Lower leg skin (tissue), 4 donors: ENCODE data around the gene KMT2C. TPM values are rescaled to one million over a fixed set of nuclear protein-coding genes. Genes with fewer than 3 reads are reported as not detected.

Experiments used
- DNase-seq, 2 donors: peaks; one replicate each; pipeline ENCODE4 v3.0.0-alpha.2; 2019; ENCODE audit warnings: low spot score in 2 of 2
- H3K4me3 ChIP-seq: fragments of 200-600 bp; sonication (generic); 2 replicates; pipeline ENCODE4 v1.5.1; 2017; ENCODE audit warnings: mild to moderate bottlenecking, low read depth; ENCODE audit not compliant: poor library complexity, severe bottlenecking
- CTCF ChIP-seq, 3 donors: fragments of 450-650 bp; IDR thresholded peaks; one replicate each; pipeline ENCODE4 v1.5.1; 2016; ENCODE audit warnings: antibody characterized with exemption in 3 of 3, mild to moderate bottlenecking in 3 of 3, moderate library complexity in 2 of 3
- POLR2A ChIP-seq, 2 donors: fragments of 450-650 bp; IDR thresholded peaks; one replicate each; pipeline ENCODE4 v1.6.1; 2016 to 2017; ENCODE audit warnings: antibody characterized with exemption in 2 of 2, mild to moderate bottlenecking in 1 of 2, moderate library complexity in 1 of 2
- WGBS, 2 donors: methylation state at CpG; one replicate each; pipeline ENCODE4 v1.1.5; 2018; 5-methylcytosine and 5-hydroxymethylcytosine counted together
- intact Hi-C: fragments of 100-400 bp; cut with DNase I; formaldehyde crosslinking; loops from one replicate; pipeline ENCODE4 v1.15.0; 2023; ENCODE audit warnings: low total_unique reads
- total RNA-seq, 4 donors: library from RNA; depleted of rRNA; stranded (reverse); fragments of >200 nt; gene quantifications; one replicate each; pipeline ENCODE4 v1.1.0, GENCODE V29; 2016

KMT2C gene
- total RNA-seq, 4 donors from 2014 or later = 64.6 to 79.3 (median 74.7) TPM

DNA sequence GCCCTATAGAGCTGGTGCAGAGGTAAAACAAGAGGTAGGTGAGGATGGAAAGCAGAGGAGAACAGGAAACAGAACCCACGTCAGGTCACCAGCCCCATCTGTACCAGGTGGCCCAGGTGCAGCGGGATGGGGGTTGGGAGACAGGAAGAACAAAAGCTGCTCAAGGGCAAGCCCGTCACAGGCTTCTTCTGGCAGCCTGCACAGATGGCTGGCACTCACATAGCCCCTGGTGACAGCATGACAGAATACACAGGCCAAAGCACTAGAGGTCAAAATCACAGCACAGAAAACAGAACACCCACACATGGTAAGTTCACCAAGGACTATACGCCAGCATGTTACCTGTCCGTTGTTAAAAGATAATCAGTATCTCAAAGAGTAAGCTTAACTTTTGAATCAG lies 283.5 kb downstream of the KMT2C start:
- TF ChIP-seq CTCF (IDR thresholded peaks at IDR 0.05) (no peak), POLR2A (IDR thresholded peaks at IDR 0.05) (no peak)
- H3K4me3 ChIP-seq = no peak overlapping the region
- 93 to 98% methylated on average over 5 of the region's 5 CpGs for WGBS, 2 donors
- DNase-seq = no peak
- intact Hi-C loops = no loop called here

DNA sequence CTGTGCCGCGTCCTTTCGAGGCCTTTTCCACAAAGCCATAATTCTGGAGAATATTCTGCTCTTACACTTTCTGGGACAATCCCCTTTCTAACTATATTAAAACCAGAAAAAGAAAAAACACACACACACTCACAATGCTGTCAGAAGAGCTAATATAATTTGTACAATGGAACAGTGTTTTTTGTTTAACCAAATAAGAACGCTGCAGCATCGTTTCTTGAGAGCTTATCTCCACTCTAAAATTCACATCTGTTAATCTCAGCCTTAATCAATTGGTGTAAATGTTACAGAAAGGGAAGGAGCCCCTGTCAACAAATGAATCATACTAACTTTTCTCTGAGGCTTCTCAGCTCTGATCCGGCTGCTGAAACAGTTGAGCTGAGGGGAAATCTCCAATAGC lies 286.4 kb downstream of the KMT2C start:
- intact Hi-C loops = no loop called here
- no peak for DNase-seq

DNA sequence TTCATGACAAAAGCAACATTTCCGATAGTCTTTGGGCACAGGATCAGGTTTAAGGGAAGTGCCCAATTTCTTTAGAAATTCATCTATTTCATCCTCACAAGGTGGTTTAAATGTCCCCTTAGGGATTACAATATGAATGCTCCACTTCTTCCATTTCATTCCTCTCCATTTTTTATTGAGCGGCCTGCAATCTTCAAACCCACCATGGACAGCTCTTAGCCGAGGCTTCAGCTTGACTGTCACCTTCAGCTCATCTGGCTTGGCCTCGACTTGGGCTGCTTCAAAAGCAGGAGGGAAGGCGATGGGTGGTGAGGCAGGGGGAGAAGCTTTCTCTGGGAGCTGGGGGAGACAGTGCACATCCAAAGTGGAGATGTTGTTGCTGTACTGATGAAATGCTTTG lies 287.1 kb downstream of the KMT2C start:
- H3K4me3 ChIP-seq = no peak overlapping the region
- no peak for TF ChIP-seq POLR2A (IDR thresholded peaks at IDR 0.05)
- TF ChIP-seq CTCF (IDR thresholded peaks at IDR 0.05) = no peak
- whole genome bisulfite sequencing, 2 donors = 87 to 93% methylated on average over 5 of the region's 5 CpGs
- DNase-seq = no peak
- intact Hi-C loops = no loop called here

More for the DNA sequence above, 286.4 kb downstream of the KMT2C start:
- TF ChIP-seq CTCF (IDR thresholded peaks at IDR 0.05) = no peak
- TF ChIP-seq POLR2A (IDR thresholded peaks at IDR 0.05) = no peak
- WGBS, 2 donors = 88 to 89% methylated on average over 6 of the region's 6 CpGs
- H3K4me3 ChIP-seq = no peak overlapping the region

DNA sequence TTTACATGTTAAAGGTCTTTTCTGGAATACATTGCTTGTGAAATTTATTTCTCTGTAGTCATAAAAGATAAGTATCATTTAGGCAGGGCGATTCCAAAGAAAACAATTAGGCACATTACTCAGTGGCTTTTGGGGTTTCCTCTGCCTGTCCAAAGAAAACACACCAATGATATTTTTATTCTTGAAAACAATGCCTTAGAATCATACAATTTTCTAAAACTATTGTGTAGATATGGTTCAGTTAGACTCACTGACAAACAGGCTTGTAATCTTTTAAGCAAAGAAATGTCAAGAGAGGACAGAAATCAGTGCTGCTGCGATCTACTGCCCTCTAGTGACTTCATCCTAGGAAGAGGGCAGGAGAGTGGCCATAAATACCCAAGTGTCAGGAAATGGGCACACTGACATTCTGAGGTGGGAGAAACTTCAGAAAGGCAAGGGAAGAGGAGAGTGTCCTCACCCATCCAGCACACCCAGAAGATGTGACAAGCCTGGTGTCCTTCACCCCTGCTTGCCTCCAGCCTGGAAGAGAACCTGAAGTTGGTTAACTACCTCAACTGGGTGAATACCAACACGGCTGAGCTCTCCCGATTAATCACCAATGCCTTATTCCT lies 289.8 kb downstream of the KMT2C start:
- WGBS, 2 donors = 63 to 68% methylated on average over 4 of the region's 4 CpGs
- no peak overlapping the region for H3K4me3 ChIP-seq
- DNase-seq = no peak
- TF ChIP-seq POLR2A (IDR thresholded peaks at IDR 0.05) (no peak), CTCF (IDR thresholded peaks at IDR 0.05) (no peak)
- intact Hi-C loops = no loop called here

DNA sequence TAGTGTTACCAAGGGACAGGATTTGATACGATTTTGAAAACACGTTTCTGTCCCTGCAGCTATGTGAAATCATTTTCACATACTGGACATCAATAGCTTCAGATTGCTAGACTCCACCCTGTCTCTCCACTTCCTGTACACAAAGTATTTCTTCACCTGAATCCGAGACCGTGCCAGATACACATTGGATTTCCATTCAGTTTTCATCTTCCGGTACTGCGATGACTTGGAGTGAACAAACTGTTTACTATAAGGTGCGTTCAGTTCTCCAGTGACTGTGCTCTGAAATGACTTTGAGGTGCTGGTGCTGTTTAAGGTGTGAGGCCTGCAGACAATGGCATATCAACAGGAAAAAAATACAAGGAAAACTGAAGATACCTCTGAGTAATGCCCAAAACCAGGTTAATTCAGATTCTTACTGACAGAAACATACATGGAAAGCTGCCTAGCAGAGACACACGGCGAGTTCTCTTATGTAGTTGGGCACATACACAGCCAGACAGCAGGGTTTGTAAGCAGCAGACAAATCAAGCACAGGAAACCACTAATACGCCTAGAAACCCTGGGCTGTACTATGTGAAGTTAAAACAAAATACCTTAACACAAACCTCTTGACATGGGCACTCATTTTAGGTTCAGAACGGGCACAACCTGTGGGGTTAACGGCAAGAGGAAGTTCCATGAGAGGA lies 291.1 kb downstream of the KMT2C start:
- intact Hi-C loops = no loop called here
- no peak for TF ChIP-seq POLR2A (IDR thresholded peaks at IDR 0.05)
- TF ChIP-seq CTCF (IDR thresholded peaks at IDR 0.05) = no peak
- WGBS, 2 donors = 81 to 86% methylated on average over 12 of the region's 12 CpGs
- DNase-seq = no peak
- no peak overlapping the region for H3K4me3 ChIP-seq
